ENCODE measurements around the gene C11orf86. TPM values are rescaled to one million over a fixed set of nuclear protein-coding genes. Genes with fewer than 3 reads are reported as not detected.

The C11orf86 gene
- total and polyA plus RNA-seq, 2 experiments from 2014 or later = 0.21 to 0.74 TPM

DNA sequence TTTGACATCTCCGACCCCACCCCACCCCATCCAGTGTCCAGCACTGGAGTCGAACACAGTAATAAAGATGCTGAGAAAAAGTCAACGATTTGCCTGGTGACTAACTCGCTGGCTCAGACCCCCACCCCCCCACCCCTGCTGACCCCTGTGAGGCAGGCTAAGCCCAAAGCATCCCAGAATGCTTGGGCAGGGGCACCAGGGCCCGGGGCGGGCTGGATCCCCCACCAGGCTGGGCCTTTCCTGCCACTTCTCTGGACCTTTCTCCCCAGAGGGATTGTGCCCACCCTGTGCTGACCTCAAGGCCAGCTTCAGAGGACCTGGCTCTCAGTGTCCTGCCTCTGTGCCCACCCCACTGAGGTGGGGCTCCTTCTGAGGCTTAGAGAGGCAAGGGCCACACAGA is 1.8 kb downstream of the C11orf86 start:
- H3K4me3 ChIP-seq = no peak overlapping the region
- no peak for DNase-seq (ENCODE audit: low spot score)
- H3K36me3 Mint-ChIP-seq (ENCODE audit: low read depth) = peaks cover 5% of the 10 kb centered on the region
- no peak for ATAC-seq
- H3K4me3 Mint-ChIP-seq = no peak overlapping the region
- no peaks in the 10 kb centered on the region for H3K79me2 ChIP-seq (replicated peaks; ENCODE audit: insufficient read depth)
- no peaks in the 10 kb centered on the region for H3K36me3 ChIP-seq (ENCODE audit: insufficient read depth)
- peaks cover 11% of the 10 kb centered on the region for H3K9me3 Mint-ChIP-seq
- no peak overlapping the region for H3K4me2 ChIP-seq
- H3F3A ChIP-seq (replicated peaks; ENCODE audit: low read depth) = no peaks in the 10 kb centered on the region
- no peak overlapping the region for H3K27ac ChIP-seq (ENCODE audit: low read depth)
- H3K27me3 ChIP-seq (ENCODE audit: insufficient read depth) = no peaks in the 10 kb centered on the region
- H3K9me2 ChIP-seq (ENCODE audit: insufficient read depth) = peaks cover 5% of the 10 kb centered on the region; the same call in 1 of the 2 replicates
- no peaks in the 10 kb centered on the region for H4K20me1 ChIP-seq (replicated peaks; ENCODE audit: insufficient read depth)
- H3K4me1 Mint-ChIP-seq = peaks cover 7% of the 10 kb centered on the region; the same call in 2 of the 3 replicates
- peaks cover 9% of the 10 kb centered on the region for H3K27me3 Mint-ChIP-seq (ENCODE audit: insufficient read depth, low read depth, poor library complexity)
- TF ChIP-seq, protein P1, sequence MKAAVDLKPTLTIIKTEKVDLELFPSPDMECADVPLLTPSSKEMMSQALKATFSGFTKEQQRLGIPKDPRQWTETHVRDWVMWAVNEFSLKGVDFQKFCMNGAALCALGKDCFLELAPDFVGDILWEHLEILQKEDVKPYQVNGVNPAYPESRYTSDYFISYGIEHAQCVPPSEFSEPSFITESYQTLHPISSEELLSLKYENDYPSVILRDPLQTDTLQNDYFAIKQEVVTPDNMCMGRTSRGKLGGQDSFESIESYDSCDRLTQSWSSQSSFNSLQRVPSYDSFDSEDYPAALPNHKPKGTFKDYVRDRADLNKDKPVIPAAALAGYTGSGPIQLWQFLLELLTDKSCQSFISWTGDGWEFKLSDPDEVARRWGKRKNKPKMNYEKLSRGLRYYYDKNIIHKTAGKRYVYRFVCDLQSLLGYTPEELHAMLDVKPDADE (IDR thresholded peaks at IDR 0.05) = no peak
- no peak for TF ChIP-seq CTCF (conservative IDR thresholded peaks at IDR 0.05; ENCODE audit: low read depth in 2 of 2)
- TF ChIP-seq JUNB (IDR thresholded peaks at IDR 0.05; ENCODE audit: unreplicated experiment) = no peak
- TF ChIP-seq NANOG (IDR thresholded peaks at IDR 0.05; ENCODE audit: borderline replicate concordance) = no peak
- TF ChIP-seq CREB1 (CRISPR knock-in tag; IDR thresholded peaks at IDR 0.05; ENCODE audit: low read depth) = no peak
- no peak for TF ChIP-seq ZNF331 (CRISPR knock-in tag; IDR thresholded peaks at IDR 0.05; ENCODE audit: low read depth)
- TF ChIP-seq EZH2phosphoT487 (IDR thresholded peaks at IDR 0.05; ENCODE audit: unreplicated experiment) = no peak
- TF ChIP-seq REST (IDR thresholded peaks at IDR 0.05; ENCODE audit: unreplicated experiment) = no peak
- TF ChIP-seq ZNF114 (CRISPR knock-in tag; IDR thresholded peaks at IDR 0.05) = no peak
- no peak for TF ChIP-seq ZNF462 (CRISPR knock-in tag; IDR thresholded peaks at IDR 0.05)
- no peak for TF ChIP-seq STAT1 (IDR thresholded peaks at IDR 0.05; ENCODE audit: unreplicated experiment)
- TF ChIP-seq EZH2 (IDR thresholded peaks at IDR 0.05; ENCODE audit: low read depth, unreplicated experiment) = no peak
- TF ChIP-seq POLR2AphosphoS5 (IDR thresholded peaks at IDR 0.05; ENCODE audit: low read depth) = no peak
- H3K27ac Mint-ChIP-seq = no peak overlapping the region
- no peak overlapping the region for H2AFZ ChIP-seq
- H3K4me1 ChIP-seq (ENCODE audit: insufficient read depth) = peaks cover 11% of the 10 kb centered on the region; the same call in 1 of the 2 replicates
